Ovary (tissue), 9 donors: ENCODE measurements around the gene TMEM164. TPM values are rescaled to one million over a fixed set of nuclear protein-coding genes. Genes with fewer than 3 reads are reported as not detected.

Source experiments
- DNase-seq, 5 donors: peaks; one replicate each; pipeline ENCODE4 v3.0.0-alpha.2; 2019 to 2020
- H3K27ac ChIP-seq, 2 donors: fragments of 200-600 bp; one replicate each; pipeline versions ENCODE4 v1.5.1 to v1.8.0; 2019 to 2022
- H3K27me3 ChIP-seq: fragments of 200-600 bp; one replicate; pipeline ENCODE4 v1.8.0; 2022
- H3K36me3 ChIP-seq: fragments of 200-600 bp; sonication (generic); one replicate; pipeline ENCODE4 v1.5.1; 2019
- H3K4me1 ChIP-seq: one replicate; pipeline ENCODE4 v1.8.1; 2013; ENCODE audit warnings: mild to moderate bottlenecking, moderate library complexity; ENCODE audit not compliant: insufficient read depth
- H3K4me3 ChIP-seq: fragments of 200-600 bp; sonication (generic); one replicate; pipeline ENCODE4 v1.5.1; 2017
- H3K9me3 ChIP-seq, 2 donors: fragments of 200-600 bp in 1 of 2; sonication (generic) in 1 of 2; one replicate each; pipeline versions ENCODE4 v1.5.1 to v1.8.1; 2013 to 2019; ENCODE audit warnings: mild to moderate bottlenecking in 1 of 2, moderate library complexity in 1 of 2
- CTCF ChIP-seq, 3 donors: fragments of 450-650 bp in 2 of 3; fragments of 200-600 bp in 1 of 3; IDR thresholded peaks; one replicate each; pipeline versions ENCODE4 v1.5.1 to v1.8.0; 2016 to 2022; ENCODE audit warnings: antibody characterized with exemption in 3 of 3, mild to moderate bottlenecking in 1 of 3
- EP300 ChIP-seq: sonication (generic); formaldehyde crosslinking; IDR thresholded peaks from one replicate; pipeline ENCODE4 v1.6.1; 2017; ENCODE audit warnings: antibody characterized with exemption
- POLR2A ChIP-seq: fragments of 450-650 bp; IDR thresholded peaks from one replicate; pipeline ENCODE4 v1.6.1; 2017; ENCODE audit warnings: antibody characterized with exemption, mild to moderate bottlenecking, moderate library complexity
- WGBS, 3 donors: extraction: QIAGEN DNeasy Blood & Tissue Kit in 1 of 3; methylation state at CpG; one replicate each; pipeline versions ENCODE4 v1.1.5 to v1.1.7; 2013 to 2017; 5-methylcytosine and 5-hydroxymethylcytosine counted together
- intact Hi-C, 4 donors: fragments of 100-400 bp; cut with DNase I; formaldehyde crosslinking; loops; one replicate each; pipeline versions ENCODE4 v1.11.0 to v1.15.1; 2022 to 2023
- polyA plus RNA-seq, 2 donors: library from polyadenylated mRNA; stranded (reverse); fragments of 200-250 nt in 1 of 2; fragments of 350-450 nt in 1 of 2; fragmentation: Illumina TruSeq in 1 of 2; extraction: RNeasy Lipid Tissue Mini Kit (QIAGEN cat#74804) in 1 of 2; gene quantifications; one replicate each; pipeline ENCODE4 v1.2.3, GENCODE V29; 2013 to 2014
- total RNA-seq, 7 donors: library from RNA; depleted of rRNA in 2 of 7; stranded (reverse); fragments of >200 nt in 2 of 7; fragmentation: NEBNext Ultra II Directional in 3 of 7; extraction: Animal tissue kit (Norgen Biotek cat#: 25700) in 3 of 7; gene quantifications; one replicate each; pipeline versions ENCODE4 v1.1.0 to v1.2.4, GENCODE V29; 2016 to 2023
- donor health status: DM: no; HTN: no; CAD: no; lungs with moderate emphysema.
- donor health status: DM: no; HTN: no; CAD: no.
- donor health status: Bipolar disorder and iron deficiency.
- donor health status: DM: yes; HTN: yes; CAD: no.
- donor health status: DM: no; HTN: no; CAD: no.
- donor health status: DM: yes; HTN: yes; CAD: no.

TMEM164 gene
- total and polyA plus RNA-seq, 9 donors = 17.5 to 59.4 (median 32.4) TPM

- 72 to 85% (median 81%) methylated on average over 2 of the region's 2 CpGs for WGBS, 3 donors
- no peak overlapping the region for H3K27ac ChIP-seq
- no peak overlapping the region for H3K4me3 ChIP-seq
- no peaks in the 10 kb centered on the region for H3K4me1 ChIP-seq
- intact Hi-C loops = no loop called here
- no peaks in the 10 kb centered on the region for H3K36me3 ChIP-seq
- no peaks in the 10 kb centered on the region for H3K9me3 ChIP-seq
- TF ChIP-seq CTCF (IDR thresholded peaks at IDR 0.05) = no peak
- no peak for TF ChIP-seq POLR2A
- no peak for TF ChIP-seq EP300
- no peak for DNase-seq
- no peaks in the 10 kb centered on the region for H3K27me3 ChIP-seq
Measured at GRCh38 chrX:109995155-109995554, 7.8 kb upstream of the TMEM164 start.

- no peaks in the 10 kb centered on the region for H3K9me3 ChIP-seq
- intact Hi-C loops = no loop called here
- TF ChIP-seq EP300 = no peak
- no peak for TF ChIP-seq CTCF (IDR thresholded peaks at IDR 0.05)
- TF ChIP-seq POLR2A = no peak
- no peak overlapping the region for H3K27ac ChIP-seq
- H3K4me1 ChIP-seq = no peaks in the 10 kb centered on the region
- H3K36me3 ChIP-seq = no peaks in the 10 kb centered on the region
- no peaks in the 10 kb centered on the region for H3K27me3 ChIP-seq
- no peak overlapping the region for H3K4me3 ChIP-seq
- 43 to 64% (median 53%) methylated on average over 6 of the region's 6 CpGs for WGBS, 3 donors
- no peak for DNase-seq
Measured at GRCh38 chrX:109997786-109998452, 5.0 kb upstream of the TMEM164 start.

GRCh38 chrX:110000000-110000399 is 2.9 kb upstream of the TMEM164 start:
- Histone ChIP-seq H3K27me3 (no peaks in the 10 kb centered on the region), H3K27ac (no peak overlapping the region)
- intact Hi-C loops = no loop called here

GRCh38 chrX:110000847-110001713 is 1.8 kb upstream of the TMEM164 start:
- H3K27me3 ChIP-seq = no peaks in the 10 kb centered on the region
- H3K4me3 ChIP-seq = no peak overlapping the region
- H3K9me3 ChIP-seq = no peaks in the 10 kb centered on the region
- H3K27ac ChIP-seq = no peak overlapping the region
- DNase-seq = no peak
- 65 to 77% (median 75%) methylated on average over 16 of the region's 16 CpGs for WGBS, 3 donors
- intact Hi-C loops = no loop called here
- TF ChIP-seq CTCF (IDR thresholded peaks at IDR 0.05) (no peak), POLR2A (no peak), EP300 (no peak)
- H3K36me3 ChIP-seq = no peaks in the 10 kb centered on the region
- H3K4me1 ChIP-seq = no peaks in the 10 kb centered on the region

More at GRCh38 chrX:110000000-110000399, 2.9 kb upstream of the TMEM164 start:
- Histone ChIP-seq H3K9me3 (no peaks in the 10 kb centered on the region), H3K4me1 (no peaks in the 10 kb centered on the region), H3K4me3 (no peak overlapping the region), H3K36me3 (no peaks in the 10 kb centered on the region)
- no peak for DNase-seq
- 68 to 80% (median 75%) methylated on average over 5 of the region's 5 CpGs for WGBS, 3 donors
- TF ChIP-seq POLR2A (no peak), EP300 (no peak), CTCF (IDR thresholded peaks at IDR 0.05) (no peak)
